HUES6 (cell line): ENCODE results near the gene GDF2.

Source experiments
- H3K27ac ChIP-seq: 2 replicates; pipeline ENCODE4 v1.7.0; 2013; ENCODE audit warnings: low read depth, mild to moderate bottlenecking, low read length, inconsistent platforms
- H3K27me3 ChIP-seq: 2 replicates; pipeline ENCODE4 v1.6.1; 2013; ENCODE audit warnings: low read length; ENCODE audit not compliant: control insufficient read depth, insufficient read depth
- H3K36me3 ChIP-seq: 2 replicates; pipeline ENCODE4 v1.6.1; 2013; ENCODE audit warnings: low read length; ENCODE audit not compliant: control insufficient read depth, insufficient read depth
- H3K4me1 ChIP-seq: 2 replicates; pipeline ENCODE4 v1.6.1; 2013; ENCODE audit warnings: low read length; ENCODE audit not compliant: control insufficient read depth, insufficient read depth
- H3K4me3 ChIP-seq: 2 replicates; pipeline ENCODE4 v1.5.1; 2013; ENCODE audit warnings: low read depth, low read length
- H3K9ac ChIP-seq: one replicate; pipeline ENCODE4 v1.6.1; 2013; ENCODE audit warnings: mild to moderate bottlenecking, low read length
- H3K9me3 ChIP-seq: 2 replicates; pipeline ENCODE4 v1.6.1; 2013; ENCODE audit warnings: low read depth, low read length; ENCODE audit not compliant: control insufficient read depth, insufficient read depth

The GDF2 gene

DNA sequence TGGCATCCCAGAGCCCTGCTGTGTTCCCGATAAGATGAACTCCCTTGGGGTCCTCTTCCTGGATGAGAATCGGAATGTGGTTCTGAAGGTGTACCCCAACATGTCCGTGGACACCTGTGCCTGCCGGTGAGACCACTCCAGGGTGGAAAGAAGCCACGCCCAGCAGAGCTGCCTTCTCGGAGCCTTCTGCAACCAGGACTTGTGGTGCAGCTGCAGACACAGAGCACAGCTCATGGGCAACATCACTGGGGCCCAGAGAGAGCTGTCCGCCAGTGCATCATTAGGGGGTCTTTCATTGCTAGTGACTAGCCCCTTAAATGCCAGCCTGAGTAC lies 9.6 kb upstream of the GDF2 start:
- Histone ChIP-seq H3K27me3 (peaks cover 7% of the 10 kb centered on the region; the same call in 1 of the 2 replicates), H3K36me3 (no peaks in the 10 kb centered on the region), H3K4me3 (no peak overlapping the region), H3K9ac (no peak overlapping the region), H3K27ac (no peak overlapping the region), H3K9me3 (no peaks in the 10 kb centered on the region), H3K4me1 (peaks cover 14% of the 10 kb centered on the region)

DNA sequence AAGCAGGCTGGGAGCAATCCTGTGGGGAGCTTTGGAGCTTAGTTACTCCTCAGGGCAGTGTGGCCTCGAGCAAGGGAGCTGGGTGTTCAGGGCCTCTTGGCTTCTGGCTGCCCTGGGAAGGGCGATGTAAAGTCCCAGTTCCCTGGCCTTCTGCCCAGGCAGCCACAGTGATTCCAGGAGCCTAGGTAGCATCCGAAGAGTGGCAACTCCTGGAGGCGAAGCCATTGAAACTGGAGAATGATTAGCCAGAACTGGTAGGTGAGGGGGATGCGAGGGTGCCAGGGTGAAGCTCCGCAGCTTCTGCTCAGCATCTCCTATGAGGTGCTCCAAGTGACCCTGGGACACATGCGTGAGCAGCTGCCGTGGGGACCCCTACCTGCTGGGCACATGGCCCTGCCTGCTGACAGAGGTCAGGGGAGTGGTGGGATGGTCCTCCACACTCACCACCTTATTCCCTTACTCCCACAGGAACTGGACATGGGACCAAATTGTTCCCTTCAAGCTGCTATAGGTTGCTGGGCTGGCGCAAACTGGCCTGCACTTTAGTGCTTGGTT lies 7.8 kb upstream of the GDF2 start:
- Histone ChIP-seq H3K4me1 (no peaks in the 10 kb centered on the region), H3K9ac (no peak overlapping the region), H3K27me3 (peaks cover 7% of the 10 kb centered on the region; the same call in 1 of the 2 replicates), H3K27ac (no peak overlapping the region), H3K4me3 (no peak overlapping the region), H3K9me3 (no peaks in the 10 kb centered on the region), H3K36me3 (no peaks in the 10 kb centered on the region)

DNA sequence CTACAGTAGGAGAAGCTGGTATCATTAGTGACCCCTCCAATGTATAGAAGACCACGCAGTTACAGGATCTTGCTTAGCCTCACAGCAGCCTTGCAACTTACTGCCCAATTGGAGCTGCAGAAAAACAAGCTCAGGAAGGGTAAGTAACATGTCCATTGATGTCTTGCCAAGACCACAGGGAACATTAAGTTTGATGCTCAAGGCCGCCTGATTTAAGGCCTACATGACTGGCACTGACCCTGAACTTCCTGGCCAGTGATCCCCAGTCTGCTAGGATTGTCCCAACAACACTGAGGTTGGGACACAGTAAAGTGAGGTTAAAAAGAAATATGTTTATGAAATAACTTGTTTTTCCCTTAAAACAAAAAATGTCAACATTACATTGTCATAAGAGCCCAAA lies 6.8 kb upstream of the GDF2 start:
- H3K4me3 ChIP-seq: no peak overlapping the region
- H3K27me3 ChIP-seq: peaks cover 7% of the 10 kb centered on the region; the same call in 1 of the 2 replicates
- H3K9ac ChIP-seq: no peak overlapping the region
- no peaks in the 10 kb centered on the region for H3K9me3 ChIP-seq
- H3K4me1 ChIP-seq: no peaks in the 10 kb centered on the region
- no peak overlapping the region for H3K27ac ChIP-seq
- no peaks in the 10 kb centered on the region for H3K36me3 ChIP-seq

DNA sequence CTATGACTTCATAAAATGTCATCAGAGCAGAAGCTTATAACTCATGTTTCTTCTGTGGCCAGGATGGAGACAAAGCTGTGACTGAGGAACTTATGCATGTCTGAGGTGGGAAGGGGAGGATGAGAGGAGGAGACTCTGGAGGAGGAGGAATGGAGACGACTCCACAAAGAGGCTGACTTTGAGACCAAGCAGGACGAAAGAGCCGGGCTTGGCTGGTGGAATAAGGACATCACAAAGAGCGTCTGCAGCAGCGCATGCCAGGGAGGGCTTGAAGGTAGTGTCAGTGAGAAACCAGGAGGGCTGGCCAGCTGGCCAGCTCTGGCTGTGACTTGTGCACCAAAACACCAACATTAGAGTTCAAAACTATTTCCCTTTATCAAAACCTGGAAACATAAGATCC lies 6.1 kb upstream of the GDF2 start:
- peaks cover 3% of the 10 kb centered on the region; the same call in 1 of the 2 replicates for H3K27me3 ChIP-seq
- no peaks in the 10 kb centered on the region for H3K36me3 ChIP-seq
- H3K9me3 ChIP-seq: no peaks in the 10 kb centered on the region
- H3K4me1 ChIP-seq: no peaks in the 10 kb centered on the region
- no peak overlapping the region for H3K4me3 ChIP-seq
- H3K9ac ChIP-seq: no peak overlapping the region
- no peak overlapping the region for H3K27ac ChIP-seq

DNA sequence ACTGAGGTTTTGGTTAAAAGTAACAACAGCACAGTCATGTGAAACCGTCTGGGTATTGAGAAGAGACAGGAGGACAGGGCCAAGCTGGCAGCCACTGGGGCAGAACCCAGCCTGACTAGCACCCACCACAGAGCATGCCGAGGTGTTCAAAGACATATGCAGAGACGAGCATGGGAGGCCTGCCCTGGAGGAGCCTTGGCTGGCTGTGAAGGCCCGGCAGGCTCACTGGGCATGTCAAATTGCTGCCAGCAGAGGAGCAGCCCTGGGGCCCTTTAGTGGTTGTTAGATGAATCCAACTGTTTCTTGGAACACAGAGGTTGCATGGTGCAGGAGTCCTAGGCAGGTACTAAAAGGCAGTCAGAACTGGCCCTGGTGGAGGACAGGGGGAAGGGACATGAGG lies 5.0 kb upstream of the GDF2 start:
- no peak overlapping the region for H3K9ac ChIP-seq
- no peak overlapping the region for H3K4me3 ChIP-seq
- H3K9me3 ChIP-seq: no peaks in the 10 kb centered on the region
- no peaks in the 10 kb centered on the region for H3K4me1 ChIP-seq
- no peak overlapping the region for H3K27ac ChIP-seq
- H3K27me3 ChIP-seq: no peaks in the 10 kb centered on the region
- no peaks in the 10 kb centered on the region for H3K36me3 ChIP-seq

DNA sequence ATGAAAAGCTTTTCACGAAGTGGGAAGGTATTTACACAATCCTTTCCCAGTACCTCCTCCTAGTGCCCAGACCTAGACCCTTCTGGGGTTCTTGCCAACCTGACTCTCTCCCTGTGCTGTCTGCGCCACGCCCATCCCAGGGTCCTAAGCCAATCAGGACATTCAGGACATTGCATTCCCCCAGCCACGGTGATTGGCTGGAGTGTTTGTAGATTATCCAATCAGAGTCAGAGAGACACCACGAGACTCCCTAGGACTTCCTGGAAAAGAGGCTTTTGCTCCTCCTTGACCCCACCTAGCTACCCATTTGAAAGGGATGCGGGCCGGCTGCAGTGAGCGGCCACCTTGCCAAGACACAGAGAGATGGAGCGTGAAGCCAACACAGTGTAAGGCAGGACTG lies 3.5 kb upstream of the GDF2 start:
- H3K27me3 ChIP-seq: no peaks in the 10 kb centered on the region
- no peaks in the 10 kb centered on the region for H3K9me3 ChIP-seq
- H3K4me1 ChIP-seq: no peaks in the 10 kb centered on the region
- H3K4me3 ChIP-seq: no peak overlapping the region
- no peak overlapping the region for H3K9ac ChIP-seq
- no peak overlapping the region for H3K27ac ChIP-seq
- no peaks in the 10 kb centered on the region for H3K36me3 ChIP-seq

DNA sequence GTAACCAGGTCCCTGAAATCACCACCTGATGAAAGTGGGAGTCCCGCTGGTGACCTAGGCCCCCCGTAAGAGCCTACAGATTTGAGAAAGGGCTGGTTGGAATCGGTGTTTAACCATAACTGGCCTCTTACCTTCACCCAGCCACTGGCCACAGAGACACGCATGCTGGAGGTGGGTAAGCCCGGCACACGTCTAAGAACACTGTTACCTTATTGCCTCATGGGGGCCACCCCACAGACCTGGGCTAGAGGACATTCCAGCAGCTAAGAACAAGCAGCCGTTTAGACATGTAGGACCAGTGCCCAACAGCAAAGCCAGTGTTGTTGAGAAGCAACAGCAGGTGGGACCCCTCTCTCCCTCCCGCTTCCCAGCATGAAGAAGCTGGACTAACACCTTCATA lies 2.5 kb upstream of the GDF2 start:
- no peak overlapping the region for H3K4me3 ChIP-seq
- H3K9ac ChIP-seq: no peak overlapping the region
- H3K27ac ChIP-seq: no peak overlapping the region
- H3K27me3 ChIP-seq: no peaks in the 10 kb centered on the region
- H3K4me1 ChIP-seq: no peaks in the 10 kb centered on the region
- no peaks in the 10 kb centered on the region for H3K9me3 ChIP-seq
- H3K36me3 ChIP-seq: no peaks in the 10 kb centered on the region

DNA sequence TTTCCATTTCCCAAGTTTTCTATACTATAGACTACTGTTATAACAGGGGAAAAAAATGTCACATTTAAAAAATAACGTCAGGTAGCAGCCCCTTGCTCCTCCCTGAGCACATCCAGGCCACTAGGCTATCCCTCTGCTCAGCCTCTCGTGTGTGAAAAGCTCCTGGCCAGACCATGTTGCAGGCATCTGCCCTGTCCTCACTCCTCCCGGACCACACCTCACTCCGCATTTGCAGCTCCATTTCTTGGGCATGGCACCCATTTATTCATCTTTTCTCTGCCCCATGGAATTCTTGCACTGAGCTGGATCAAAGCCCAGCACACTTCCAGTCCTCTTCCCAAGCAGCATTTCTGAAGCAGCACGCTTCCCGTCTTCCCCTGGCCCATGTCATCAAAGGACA lies 1.4 kb upstream of the GDF2 start:
- no peaks in the 10 kb centered on the region for H3K36me3 ChIP-seq
- H3K9me3 ChIP-seq: no peaks in the 10 kb centered on the region
- no peak overlapping the region for H3K27ac ChIP-seq
- no peak overlapping the region for H3K4me3 ChIP-seq
- no peaks in the 10 kb centered on the region for H3K27me3 ChIP-seq
- H3K9ac ChIP-seq: no peak overlapping the region
- H3K4me1 ChIP-seq: no peaks in the 10 kb centered on the region

DNA sequence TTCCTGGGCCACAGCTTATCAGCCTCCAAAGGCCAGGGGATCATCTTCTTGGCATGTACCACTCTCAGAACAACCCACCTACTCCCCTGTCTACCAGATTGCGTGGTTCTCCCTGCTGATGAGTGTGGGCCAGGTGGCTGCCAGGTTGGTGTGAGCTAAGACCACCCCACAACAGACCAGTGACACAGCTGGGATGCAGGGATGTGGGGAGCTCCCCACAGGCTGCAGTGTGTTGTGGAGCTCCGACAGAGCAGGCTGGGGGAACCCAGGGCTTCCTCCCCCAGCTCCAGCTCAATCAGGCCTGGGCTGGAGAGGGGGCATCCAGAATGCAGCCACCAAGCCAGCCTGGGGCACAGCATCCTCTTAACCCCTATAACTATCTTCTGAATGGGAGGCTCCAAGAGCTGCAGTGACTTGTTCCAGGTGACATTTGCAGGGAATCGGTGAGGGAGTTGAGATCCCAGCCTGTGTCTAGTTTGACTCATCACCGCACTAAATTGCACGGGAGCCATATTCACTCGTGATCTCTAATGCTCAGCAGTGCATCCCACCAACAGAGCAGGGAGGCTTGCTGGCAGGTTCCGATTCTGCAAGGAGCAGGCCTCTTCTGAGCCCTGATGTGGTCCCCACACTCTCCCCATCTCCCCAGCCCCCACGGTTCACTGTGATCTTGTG lies 596 bp upstream of the GDF2 start:
- H3K4me3 ChIP-seq: no peak overlapping the region
- no peaks in the 10 kb centered on the region for H3K36me3 ChIP-seq
- H3K9me3 ChIP-seq: no peaks in the 10 kb centered on the region
- H3K27me3 ChIP-seq: no peaks in the 10 kb centered on the region
- no peak overlapping the region for H3K9ac ChIP-seq
- H3K4me1 ChIP-seq: no peaks in the 10 kb centered on the region
- no peak overlapping the region for H3K27ac ChIP-seq

DNA sequence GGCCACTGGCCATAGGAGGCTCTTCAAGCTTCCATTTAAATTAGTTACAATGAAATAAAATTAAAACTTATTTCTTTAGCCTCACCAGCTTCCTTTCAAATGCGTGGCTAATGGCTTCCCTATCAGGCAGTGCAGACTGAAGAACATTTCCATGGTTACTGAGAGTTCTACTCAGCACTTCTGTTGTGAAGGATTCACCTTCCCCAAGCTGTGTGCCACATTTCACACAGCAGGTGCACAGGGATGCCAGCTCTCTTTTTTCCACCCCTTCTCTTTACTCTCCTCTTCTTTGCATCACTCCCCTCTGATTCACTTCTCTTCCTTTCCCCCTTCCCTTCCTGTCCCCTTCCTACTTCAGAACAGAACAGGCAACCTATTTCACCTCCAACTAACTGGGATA lies 833 bp downstream of the GDF2 start:
- H3K27ac ChIP-seq: no peak overlapping the region
- H3K27me3 ChIP-seq: no peaks in the 10 kb centered on the region
- no peaks in the 10 kb centered on the region for H3K9me3 ChIP-seq
- no peaks in the 10 kb centered on the region for H3K36me3 ChIP-seq
- H3K4me3 ChIP-seq: no peak overlapping the region
- no peak overlapping the region for H3K9ac ChIP-seq
- H3K4me1 ChIP-seq: no peaks in the 10 kb centered on the region

DNA sequence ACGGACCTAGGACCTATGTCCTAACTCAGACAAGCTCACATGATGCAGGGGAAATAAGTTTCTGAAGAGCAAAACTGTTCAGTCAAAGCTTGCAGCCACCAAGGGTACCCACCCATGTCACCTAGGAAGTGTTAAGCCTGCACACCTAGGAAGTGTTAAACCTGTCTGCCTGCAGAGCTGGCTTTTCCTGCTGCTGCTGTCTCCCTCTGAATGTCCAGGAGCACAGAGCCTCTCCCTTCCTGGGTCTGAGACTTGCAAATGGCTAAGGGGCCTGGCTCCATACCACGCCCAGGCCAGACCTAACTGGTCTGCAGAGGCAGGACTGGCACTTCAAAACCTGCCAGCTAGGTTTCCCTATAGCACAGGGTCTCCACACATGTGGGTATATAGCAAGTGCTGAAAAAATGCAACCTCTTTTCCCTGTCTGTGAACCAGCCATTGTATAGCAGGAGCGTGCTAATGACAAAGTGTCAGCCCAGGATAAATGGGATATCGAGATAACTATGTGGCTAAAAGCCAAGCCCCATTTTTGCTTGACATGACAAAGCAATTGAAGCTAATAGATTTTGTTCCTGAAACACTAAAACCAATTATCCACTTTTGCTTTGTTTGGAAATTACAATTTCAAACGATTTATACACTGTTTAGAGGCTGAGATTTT lies 1.5 kb downstream of the GDF2 start:
- H3K4me3 ChIP-seq: no peak overlapping the region
- H3K9me3 ChIP-seq: no peaks in the 10 kb centered on the region
- no peaks in the 10 kb centered on the region for H3K27me3 ChIP-seq
- H3K36me3 ChIP-seq: no peaks in the 10 kb centered on the region
- H3K4me1 ChIP-seq: no peaks in the 10 kb centered on the region
- H3K9ac ChIP-seq: no peak overlapping the region
- H3K27ac ChIP-seq: no peak overlapping the region
